Right renal pelvis (tissue), 4 donors: Measurements from ENCODE around the gene EFHD2. TPM values are rescaled to one million over a fixed set of nuclear protein-coding genes. Genes with fewer than 3 reads are reported as not detected.
"Not testable (repeated sequence)": the region's sequence is repeated elsewhere in the genome, so short reads cannot be mapped to it uniquely, and the experiment has no call there.

Source experiments
- DNase-seq, 4 donors: peaks; one replicate each; pipeline ENCODE4 v3.0.0-alpha.2; 2013; ENCODE audit warnings: low read depth in 4 of 4, low spot score in 3 of 4, missing footprints in 1 of 4
- polyA plus RNA-seq, 4 donors: library from polyadenylated mRNA; unstranded; fragments of 120-200 nt; gene quantifications; one replicate each; pipeline ENCODE4 v1.2.1, GENCODE V29; 2013; ENCODE audit not compliant: insufficient read length in 4 of 4

The EFHD2 gene
- polyA plus RNA-seq, 4 donors = 11.9 to 18.6 (median 13.2) TPM

GRCh38 chr1:15471067-15471466 lies 61.4 kb downstream of the EFHD2 start:
- DNase-seq = not testable (repeated sequence)

GRCh38 chr1:15471723-15472122 lies 62.0 kb downstream of the EFHD2 start:
- DNase-seq = not testable (repeated sequence)

- DNase-seq = no peak
Observed at GRCh38 chr1:15472587-15472986, 62.9 kb downstream of the EFHD2 start.

DNA sequence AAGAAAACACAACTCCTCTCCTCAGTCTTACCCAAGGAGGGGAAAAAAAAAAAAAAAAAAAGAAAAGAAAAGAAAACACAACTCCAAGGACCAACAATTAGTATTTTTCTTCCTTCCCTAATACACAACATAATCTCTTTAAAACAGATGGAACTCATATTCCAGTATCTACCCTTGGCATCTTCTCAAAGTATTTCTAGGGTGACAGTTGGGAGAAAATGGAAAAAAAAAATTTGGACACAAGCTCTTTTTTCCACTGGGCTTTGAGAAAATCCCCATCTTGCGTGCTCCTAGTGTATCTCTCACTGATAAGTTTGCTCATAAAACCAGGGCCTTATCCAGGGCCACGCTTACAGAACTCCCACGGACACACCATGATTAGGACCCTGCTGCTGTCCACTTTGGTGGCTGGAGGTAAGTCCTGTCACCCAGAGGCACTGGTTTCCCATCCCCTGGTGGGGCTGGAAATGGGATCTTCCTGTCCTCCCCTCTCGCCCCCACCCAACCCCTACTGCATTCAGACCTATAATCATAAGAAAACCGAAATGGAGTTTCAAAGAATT lies 66.1 kb downstream of the EFHD2 start, which contains the start of gene CELA2B:
TSS of gene CELA2B (plus strand) at position 353 of the 563 bp plus-strand sequence. CDS start at position 375, 22 bp downstream.
- DNase-seq = no peak

DNA sequence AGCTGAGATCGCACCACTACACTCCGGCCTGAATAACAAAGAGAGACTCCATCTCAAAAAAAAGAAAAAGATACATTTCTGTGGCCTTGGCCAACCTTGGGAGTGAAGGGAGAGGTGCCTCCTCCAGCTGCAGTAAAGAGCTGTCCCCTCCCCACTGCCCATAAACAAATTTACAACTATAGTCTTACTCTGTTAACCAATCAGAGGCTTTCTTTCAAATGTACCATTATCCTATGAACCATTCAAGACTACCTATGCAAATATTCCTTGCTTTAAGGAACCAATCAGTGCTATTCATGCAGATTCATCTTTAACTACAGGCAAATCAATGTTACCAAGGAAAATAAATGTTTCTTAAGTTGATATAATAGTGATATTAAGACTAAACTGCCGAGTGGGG lies 67.2 kb downstream of the EFHD2 start:
- DNase-seq = no peak

- no peak for DNase-seq
Observed at GRCh38 chr1:15477646-15478212, 68.0 kb downstream of the EFHD2 start.

Other genes with a start within 250 kb of the EFHD2 start
- 1 to 10 TPM; 2.8 to 3.9 (median 3.3) TPM for gene FHAD1, start 162.7 kb upstream of the EFHD2 start, polyA plus RNA-seq
- gene CTRC, start 28.6 kb downstream of the EFHD2 start, polyA plus RNA-seq = under 1 TPM in 3 of 4 donors, not detected in 1; 0.07 to 0.17 (median 0.10) TPM
- under 1 TPM in 1 of 4 donors, not detected in 3; 0.09 TPM for gene CELA2A, start 46.8 kb downstream of the EFHD2 start, polyA plus RNA-seq
- gene CELA2B, start 66.2 kb downstream of the EFHD2 start, polyA plus RNA-seq = under 1 TPM; 0.21 to 0.76 (median 0.41) TPM
- 10 to 100 TPM; 27.6 to 35.7 (median 29.3) TPM for gene CASP9, start 114.3 kb downstream of the EFHD2 start, polyA plus RNA-seq
- gene DNAJC16, start 117.0 kb downstream of the EFHD2 start, polyA plus RNA-seq = 10 to 100 TPM; 27.6 to 33.4 (median 30.7) TPM
- 10 to 100 TPM; 24.8 to 39.3 (median 31.3) TPM for gene AGMAT, start 175.2 kb downstream of the EFHD2 start, polyA plus RNA-seq
- gene DDI2, start 207.6 kb downstream of the EFHD2 start, polyA plus RNA-seq = 10 to 100 TPM; 18.4 to 22.2 (median 19.4) TPM